H9 (cell line): ENCODE data around the gene UQCC2. TPM values are rescaled to one million over a fixed set of nuclear protein-coding genes. Genes with fewer than 3 reads are reported as not detected.

Experiments used
- DNase-seq: peaks from one replicate; pipeline ENCODE4 v3.0.0-alpha.2; 2017
- H2AFZ ChIP-seq: one replicate; pipeline ENCODE4 v1.6.1; 2013; ENCODE audit warnings: mild to moderate bottlenecking, low read length, control low read depth, moderate library complexity
- H2AK5ac ChIP-seq: 2 replicates; pipeline ENCODE4 v1.6.1; 2013; ENCODE audit warnings: low read length, control low read depth, mixed read lengths; ENCODE audit not compliant: insufficient read length
- H2BK120ac ChIP-seq: one replicate; pipeline ENCODE4 v1.6.1; 2013; ENCODE audit warnings: low read depth, mild to moderate bottlenecking, low read length, control low read depth, inconsistent platforms; ENCODE audit not compliant: poor library complexity, severe bottlenecking
- H2BK12ac ChIP-seq: 2 replicates; pipeline ENCODE4 v1.6.1; 2013; ENCODE audit warnings: low read length, control low read depth, mixed read lengths, low read depth; ENCODE audit not compliant: insufficient read length
- H2BK15ac ChIP-seq: 2 replicates; pipeline ENCODE4 v1.6.1; 2013; ENCODE audit warnings: low read depth, low read length, control low read depth
- H2BK20ac ChIP-seq: one replicate; pipeline ENCODE4 v1.6.1; 2013; ENCODE audit warnings: low read depth, mild to moderate bottlenecking, low read length, control low read depth, inconsistent platforms; ENCODE audit not compliant: poor library complexity, severe bottlenecking
- H2BK5ac ChIP-seq: 2 replicates; pipeline ENCODE4 v1.6.1; 2013; ENCODE audit warnings: low read length, control low read depth, mixed read lengths; ENCODE audit not compliant: insufficient read length
- H3K14ac ChIP-seq: 2 replicates; pipeline ENCODE4 v1.6.1; 2013; ENCODE audit warnings: low read length, control low read depth; ENCODE audit not compliant: insufficient read depth
- H3K18ac ChIP-seq: 2 replicates; pipeline ENCODE4 v1.6.1; 2013; ENCODE audit warnings: low read depth, mild to moderate bottlenecking, mixed read lengths, low read length, control low read depth; ENCODE audit not compliant: insufficient read length
- H3K23ac ChIP-seq: 2 replicates; pipeline ENCODE4 v1.6.1; 2013; ENCODE audit warnings: low read length, control low read depth, mixed read lengths, low read depth; ENCODE audit not compliant: insufficient read length
- H3K23me2 ChIP-seq: 2 replicates; pipeline ENCODE4 v1.6.1; 2013; ENCODE audit warnings: low read depth, mild to moderate bottlenecking, mixed read lengths, low read length, control low read depth; ENCODE audit not compliant: insufficient read length, poor library complexity, severe bottlenecking
- H3K27ac ChIP-seq: 2 replicates; pipeline ENCODE4 v1.5.1; 2013; ENCODE audit warnings: low read length, control low read depth, mixed read lengths, low read depth; ENCODE audit not compliant: insufficient read length
- H3K27me3 ChIP-seq: 2 replicates; pipeline ENCODE4 v1.6.1; 2013; ENCODE audit warnings: low read length, control low read depth, inconsistent platforms; ENCODE audit not compliant: insufficient read depth
- H3K4ac ChIP-seq: 2 replicates; pipeline ENCODE4 v1.6.1; 2013; ENCODE audit warnings: low read depth, mild to moderate bottlenecking, control low read depth, inconsistent platforms, low read length, moderate library complexity
- H3K4me1 ChIP-seq: 2 replicates; pipeline ENCODE4 v1.6.1; 2013; ENCODE audit warnings: low read length, control low read depth, inconsistent platforms; ENCODE audit not compliant: insufficient read depth
- H3K4me2 ChIP-seq: 2 replicates; pipeline ENCODE4 v1.6.1; 2013; ENCODE audit warnings: low read length, control low read depth, mixed read lengths; ENCODE audit not compliant: insufficient read length, insufficient read depth
- H3K56ac ChIP-seq: 2 replicates; pipeline ENCODE4 v1.6.1; 2013; ENCODE audit warnings: low read depth, mild to moderate bottlenecking, mixed read lengths, low read length, control low read depth; ENCODE audit not compliant: insufficient read length
- H3K79me1 ChIP-seq: 2 replicates; pipeline ENCODE4 v1.6.1; 2013; ENCODE audit warnings: low read depth, mild to moderate bottlenecking, moderate library complexity, low read length, control low read depth, inconsistent platforms; ENCODE audit not compliant: insufficient read depth, poor library complexity, severe bottlenecking
- H3K79me2 ChIP-seq: 2 replicates; pipeline ENCODE4 v1.6.1; 2013; ENCODE audit warnings: low read length, control low read depth, inconsistent platforms; ENCODE audit not compliant: insufficient read depth
- H3K9ac ChIP-seq: 2 replicates; pipeline ENCODE4 v1.6.1; 2013; ENCODE audit warnings: low read length, control low read depth, mixed read lengths; ENCODE audit not compliant: insufficient read length; ENCODE audit errors: extremely low read depth
- H3K9me3 ChIP-seq: one replicate; pipeline ENCODE4 v1.6.1; 2013; ENCODE audit warnings: low read depth, low read length, inconsistent platforms; ENCODE audit not compliant: control insufficient read depth
- H3T11ph ChIP-seq: one replicate; pipeline ENCODE4 v1.6.1; 2013; ENCODE audit warnings: mild to moderate bottlenecking, low read length, control low read depth, inconsistent platforms
- H4K20me1 ChIP-seq: one replicate; pipeline ENCODE4 v1.6.1; 2013; ENCODE audit not compliant: control insufficient read depth, insufficient read length, insufficient read depth
- H4K5ac ChIP-seq: 2 replicates; pipeline ENCODE4 v1.6.1; 2013; ENCODE audit warnings: low read depth, mild to moderate bottlenecking, mixed read lengths, low read length, control low read depth; ENCODE audit not compliant: insufficient read length
- H4K8ac ChIP-seq: replicated peaks from 2 replicates; pipeline ENCODE4 v1.6.1; 2013; ENCODE audit warnings: low read length, control low read depth, mixed read lengths, low read depth; ENCODE audit not compliant: insufficient read length
- H4K91ac ChIP-seq: 2 replicates; pipeline ENCODE4 v1.6.1; 2013; ENCODE audit warnings: low read depth, mild to moderate bottlenecking, moderate library complexity, mixed read lengths, low read length, control low read depth; ENCODE audit not compliant: insufficient read length
- H3K27ac Mint-ChIP-seq, 3 experiments: 2 replicates in 2 of 3; 3 replicates in 1 of 3; pipeline ENCODE4 v1.8.0; 2020 to 2021; ENCODE audit warnings: mixed read lengths in 3 of 3, mild to moderate bottlenecking in 1 of 3, moderate library complexity in 1 of 3
- H3K27me3 Mint-ChIP-seq: 2 replicates; pipeline ENCODE4 v1.8.0; 2021; ENCODE audit warnings: low read depth, mild to moderate bottlenecking, moderate library complexity, mixed read lengths
- H3K36me3 Mint-ChIP-seq, 3 experiments: 2 replicates in 2 of 3; 3 replicates in 1 of 3; pipeline ENCODE4 v1.8.0; 2020 to 2021; ENCODE audit warnings: low read depth in 3 of 3, mixed read lengths in 3 of 3; ENCODE audit not compliant: insufficient read depth in 1 of 3
- H3K4me1 Mint-ChIP-seq, 2 experiments: 2 replicates each; pipeline ENCODE4 v1.8.0; 2020; ENCODE audit warnings: mixed read lengths in 2 of 2
- H3K4me3 Mint-ChIP-seq, 2 experiments: 2 replicates in 1 of 2; 3 replicates in 1 of 2; pipeline ENCODE4 v1.8.0; 2020 to 2021; ENCODE audit warnings: mild to moderate bottlenecking in 2 of 2, mixed read lengths in 2 of 2, moderate library complexity in 1 of 2
- H3K9me3 Mint-ChIP-seq, 2 experiments: 2 replicates in 1 of 2; 3 replicates in 1 of 2; pipeline ENCODE4 v1.8.0; 2020; ENCODE audit warnings: mild to moderate bottlenecking in 2 of 2, mixed read lengths in 2 of 2, moderate library complexity in 1 of 2
- CTCF ChIP-seq: fragments of 200-600 bp; sonication (generic); conservative IDR thresholded peaks from 3 replicates; pipeline ENCODE4 v1.8.0; 2021; ENCODE audit warnings: antibody characterized with exemption, mild to moderate bottlenecking
- WGBS: extraction: QIAGEN DNeasy Blood & Tissue Kit; methylation state at CpG from one replicate; pipeline ENCODE4 v1.1.7; 2013; ENCODE audit warnings: missing lambda C conversion rate, low lambda C conversion rate, mixed read lengths; ENCODE audit not compliant: insufficient read length; ENCODE audit errors: extremely low coverage; 5-methylcytosine and 5-hydroxymethylcytosine counted together
- total RNA-seq: library from RNA; stranded (reverse); gene quantifications from 2 replicates; pipeline ENCODE4 v1.2.1, GENCODE V29; 2021

Gene UQCC2
- total RNA-seq, 1 experiment from 2014 or later = 140 TPM

GRCh38 chr6:33718713-33719112, 7.2 kb upstream of the UQCC2 start:
- no peaks in the 10 kb centered on the region for H3K4me1 ChIP-seq
- Mint-ChIP-seq H3K9me3 (no peaks in the 10 kb centered on the region), H3K4me3 (no peak overlapping the region), H3K4me1 (peaks cover 13 to 17% of the 10 kb centered on the region in 2 experiments), H3K36me3 (no peaks in the 10 kb centered on the region), H3K27me3 (peaks cover 9% of the 10 kb centered on the region), H3K27ac (no peak overlapping the region)
- no peak overlapping the region for H3K27ac ChIP-seq
- H3K23me2 ChIP-seq = no peaks in the 10 kb centered on the region
- H2BK20ac ChIP-seq = no peak overlapping the region
- no peak overlapping the region for H2BK15ac ChIP-seq
- H4K8ac ChIP-seq = no peak overlapping the region
- no peak overlapping the region for H2BK12ac ChIP-seq
- H3K9ac ChIP-seq = no peak overlapping the region
- H2AFZ ChIP-seq = no peak overlapping the region
- H4K20me1 ChIP-seq = no peaks in the 10 kb centered on the region
- H3K18ac ChIP-seq = no peak overlapping the region
- H3K27me3 ChIP-seq = no peaks in the 10 kb centered on the region
- no peak overlapping the region for H3K23ac ChIP-seq
- no peak overlapping the region for H3K56ac ChIP-seq
- TF ChIP-seq CTCF = no peak
- WGBS = no CpG with 5 or more reads among the region's 2 CpGs
- no peak overlapping the region for H2BK5ac ChIP-seq
- H3T11ph ChIP-seq = no peak overlapping the region
- no peak overlapping the region for H3K4ac ChIP-seq
- no peak overlapping the region for H3K4me2 ChIP-seq
- no peak for DNase-seq
- H4K5ac ChIP-seq = no peak overlapping the region
- no peak overlapping the region for H4K91ac ChIP-seq
- no peaks in the 10 kb centered on the region for H3K79me1 ChIP-seq
- no peak overlapping the region for H3K14ac ChIP-seq
- H3K79me2 ChIP-seq = no peaks in the 10 kb centered on the region
- H2BK120ac ChIP-seq = no peak overlapping the region
- H3K9me3 ChIP-seq = no peaks in the 10 kb centered on the region
- no peak overlapping the region for H2AK5ac ChIP-seq
